Measurements from ENCODE around the gene SCT. TPM values are rescaled to one million over a fixed set of nuclear protein-coding genes. Genes with fewer than 3 reads are reported as not detected.

SCT gene
- total RNA-seq, 2 donors from 2014 or later: not detected

- intact Hi-C loops (cut with DNase I): no loop called here
- TF ChIP-seq POLR2A (IDR thresholded peaks at IDR 0.05) (no peak), POLR2AphosphoS5 (IDR thresholded peaks at IDR 0.05) (peak; percentile 46)
- Histone ChIP-seq H3K9me3 (no peaks in the 10 kb centered on the region), H3K27me3 (replicated peaks; ENCODE audit: insufficient read depth) (no peaks in the 10 kb centered on the region), H3K36me3 (peaks cover 39 to 49% of the 10 kb centered on the region in 2 donors), H3K4me1 (replicated peaks) (no peaks in the 10 kb centered on the region), H3K4me3 (no peak overlapping the region), H3K27ac (peak overlapping the region in 1 of 2 donors; percentile 35)
- peak; percentile 56 for DNase-seq (ENCODE audit: low spot score)
- 62% methylated on average over 14 of the region's 19 CpGs for WGBS
Measured at GRCh38 chr11:606245-606644, 20.7 kb downstream of the SCT start.

- DNase-seq (ENCODE audit: low spot score): no peak
- Histone ChIP-seq H3K27ac (peak overlapping the region in 1 of 2 donors; percentile 35), H3K4me1 (replicated peaks) (no peaks in the 10 kb centered on the region), H3K9me3 (no peaks in the 10 kb centered on the region), H3K27me3 (replicated peaks; ENCODE audit: insufficient read depth) (no peaks in the 10 kb centered on the region), H3K36me3 (peaks cover 33 to 41% of the 10 kb centered on the region in 2 donors), H3K4me3 (no peak overlapping the region)
- intact Hi-C loops (cut with DNase I): no loop called here
- 93% methylated on average over 33 of the region's 33 CpGs for WGBS
- TF ChIP-seq CTCF (IDR thresholded peaks at IDR 0.05) (no peak), POLR2A (IDR thresholded peaks at IDR 0.05) (no peak), POLR2AphosphoS5 (IDR thresholded peaks at IDR 0.05) (no peak)
Measured at GRCh38 chr11:605286-606129, 21.5 kb downstream of the SCT start.

GRCh38 chr11:603154-603553, 23.8 kb downstream of the SCT start:
- H3K27ac ChIP-seq: no peak overlapping the region
- H3K4me1 ChIP-seq (replicated peaks): no peaks in the 10 kb centered on the region
- H3K9me3 ChIP-seq: no peaks in the 10 kb centered on the region
- TF ChIP-seq POLR2A (IDR thresholded peaks at IDR 0.05) (no peak), POLR2AphosphoS5 (IDR thresholded peaks at IDR 0.05) (no peak), CTCF (IDR thresholded peaks at IDR 0.05) (no peak)
- no peak for DNase-seq (ENCODE audit: low spot score)
- peaks cover 26 to 49% of the 10 kb centered on the region in 2 donors for H3K36me3 ChIP-seq
- H3K27me3 ChIP-seq (replicated peaks; ENCODE audit: insufficient read depth): no peaks in the 10 kb centered on the region
- H3K4me3 ChIP-seq: no peak overlapping the region
- whole genome bisulfite sequencing: 92% methylated on average over 13 of the region's 13 CpGs
- intact Hi-C loops (cut with DNase I): no loop called here

- H3K27me3 ChIP-seq (replicated peaks; ENCODE audit: insufficient read depth): no peaks in the 10 kb centered on the region
- H3K4me1 ChIP-seq (replicated peaks): no peaks in the 10 kb centered on the region
- WGBS: 91% methylated on average over 23 of the region's 23 CpGs
- H3K27ac ChIP-seq: no peak overlapping the region
- no peaks in the 10 kb centered on the region for H3K9me3 ChIP-seq
- no peak overlapping the region for H3K4me3 ChIP-seq
- H3K36me3 ChIP-seq: peaks cover 22 to 47% of the 10 kb centered on the region in 2 donors
- no peak for DNase-seq (ENCODE audit: low spot score)
- intact Hi-C loops (cut with DNase I): no loop called here
- TF ChIP-seq CTCF (IDR thresholded peaks at IDR 0.05): no peak
- TF ChIP-seq POLR2A (IDR thresholded peaks at IDR 0.05): no peak
Measured at GRCh38 chr11:601573-602245, 25.3 kb downstream of the SCT start.

GRCh38 chr11:598005-598680, 28.8 kb downstream of the SCT start:
- intact Hi-C loops (cut with DNase I): no loop called here
- Histone ChIP-seq H3K9me3 (no peaks in the 10 kb centered on the region), H3K4me1 (replicated peaks) (no peaks in the 10 kb centered on the region), H3K27ac (no peak overlapping the region), H3K36me3 (peaks cover 7 to 41% of the 10 kb centered on the region in 2 donors), H3K27me3 (replicated peaks; ENCODE audit: insufficient read depth) (no peaks in the 10 kb centered on the region), H3K4me3 (no peak overlapping the region)
- TF ChIP-seq POLR2A (IDR thresholded peaks at IDR 0.05) (no peak), POLR2AphosphoS5 (IDR thresholded peaks at IDR 0.05) (no peak), CTCF (IDR thresholded peaks at IDR 0.05) (no peak)
- 90% methylated on average over 30 of the region's 30 CpGs for WGBS
- no peak for DNase-seq (ENCODE audit: low spot score)
